Measurements from ENCODE around the gene CDX1. TPM values are rescaled to one million over a fixed set of nuclear protein-coding genes. Genes with fewer than 3 reads are reported as not detected.

Gene CDX1
- total RNA-seq, 1 donor from 2014 or later = not detected

DNA sequence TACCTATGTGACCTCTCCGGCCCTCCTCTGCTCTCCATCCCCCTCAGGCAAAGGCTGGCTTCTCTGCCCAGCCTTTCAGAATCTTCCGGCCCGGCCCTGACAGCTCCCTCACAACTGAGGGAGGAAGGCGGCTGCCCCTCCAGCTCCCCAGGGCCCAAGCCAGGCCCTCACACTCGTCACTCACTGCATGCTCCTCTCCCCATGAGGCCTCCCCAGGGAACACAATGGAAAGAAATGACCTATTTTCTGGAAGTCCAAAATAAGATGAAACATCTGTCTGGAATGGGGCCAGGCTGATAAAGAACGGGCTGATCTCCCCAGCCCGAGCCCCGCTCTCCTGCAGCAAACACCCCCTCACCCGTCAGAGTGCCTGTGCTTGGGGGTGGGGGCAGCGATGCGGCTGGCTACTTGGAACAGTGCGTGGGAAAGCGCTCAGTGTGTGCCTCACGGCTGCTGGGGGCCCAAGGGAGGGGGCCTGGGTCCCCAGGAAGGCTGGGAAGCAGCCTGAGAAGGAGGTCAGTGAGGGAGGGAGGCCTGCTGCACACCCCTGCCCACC lies 22.3 kb upstream of the CDX1 start:
- DNase-seq (ENCODE audit: low spot score) = no peak
- intact Hi-C loops (cut with micrococcal nuclease) = no loop called here
- H3K4me3 Mint-ChIP-seq = no peak overlapping the region
- no peak overlapping the region for H3K27ac Mint-ChIP-seq
- H3K27me3 Mint-ChIP-seq (ENCODE audit: insufficient read depth) = peaks cover 3% of the 10 kb centered on the region
- H3K9me3 Mint-ChIP-seq = no peaks in the 10 kb centered on the region
- no peaks in the 10 kb centered on the region for H3K36me3 Mint-ChIP-seq (ENCODE audit: low read depth)
- peaks cover 30% of the 10 kb centered on the region for H3K4me1 Mint-ChIP-seq (ENCODE audit: low read depth)

DNA sequence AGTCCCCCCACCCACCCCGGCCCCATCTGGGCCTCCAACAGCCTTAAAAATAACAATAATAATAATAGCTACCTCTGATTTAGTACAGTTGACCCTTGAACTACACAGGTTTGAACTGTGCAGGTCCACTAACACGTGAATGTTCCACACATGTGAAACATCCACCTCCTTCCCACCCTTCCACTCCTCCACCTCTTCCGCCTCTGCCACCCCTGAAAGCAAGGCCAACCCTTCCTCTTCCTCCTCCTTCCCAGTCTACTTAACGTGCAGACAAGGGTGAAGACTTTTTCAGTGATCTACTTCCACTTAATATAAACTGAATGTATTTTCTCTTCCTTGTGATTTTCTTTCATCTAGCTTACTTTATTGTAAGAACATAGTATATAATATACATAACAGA lies 21.7 kb upstream of the CDX1 start:
- Mint-ChIP-seq H3K36me3 (ENCODE audit: low read depth) (no peaks in the 10 kb centered on the region), H3K4me1 (ENCODE audit: low read depth) (peaks cover 35% of the 10 kb centered on the region)
- intact Hi-C loops (cut with micrococcal nuclease) = no loop called here

DNA sequence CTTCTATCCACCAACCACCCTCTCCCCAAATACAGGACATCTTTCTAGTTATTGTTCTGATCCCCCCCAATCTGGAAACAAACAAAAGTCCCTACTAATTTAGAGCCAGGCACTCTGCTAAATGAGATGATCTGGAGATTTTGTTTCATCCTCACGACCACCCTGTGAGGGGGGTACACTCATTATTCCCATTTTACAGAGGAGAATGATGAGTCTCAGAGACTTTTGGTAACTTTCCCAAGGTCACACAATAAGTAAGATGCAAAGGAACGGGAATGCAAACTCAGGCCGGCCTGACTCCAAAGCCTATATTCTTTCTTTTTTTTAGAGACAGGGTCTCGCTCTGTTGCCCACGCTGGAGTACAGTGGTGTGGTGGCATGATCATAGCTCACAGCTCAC lies 20.3 kb upstream of the CDX1 start:
- no peak for DNase-seq (ENCODE audit: low spot score)
- Mint-ChIP-seq H3K36me3 (ENCODE audit: low read depth) (no peaks in the 10 kb centered on the region), H3K4me3 (no peak overlapping the region), H3K9me3 (no peaks in the 10 kb centered on the region), H3K27ac (no peak overlapping the region), H3K4me1 (ENCODE audit: low read depth) (peaks cover 48% of the 10 kb centered on the region), H3K27me3 (ENCODE audit: insufficient read depth) (no peaks in the 10 kb centered on the region)
- intact Hi-C loops (cut with micrococcal nuclease) = no loop called here

More for the DNA sequence above, 21.7 kb upstream of the CDX1 start:
- no peak overlapping the region for H3K4me3 Mint-ChIP-seq
- no peak for DNase-seq (ENCODE audit: low spot score)
- H3K27ac Mint-ChIP-seq = peak overlapping the region; percentile 57
- no peaks in the 10 kb centered on the region for H3K9me3 Mint-ChIP-seq
- H3K27me3 Mint-ChIP-seq (ENCODE audit: insufficient read depth) = peaks cover 3% of the 10 kb centered on the region

DNA sequence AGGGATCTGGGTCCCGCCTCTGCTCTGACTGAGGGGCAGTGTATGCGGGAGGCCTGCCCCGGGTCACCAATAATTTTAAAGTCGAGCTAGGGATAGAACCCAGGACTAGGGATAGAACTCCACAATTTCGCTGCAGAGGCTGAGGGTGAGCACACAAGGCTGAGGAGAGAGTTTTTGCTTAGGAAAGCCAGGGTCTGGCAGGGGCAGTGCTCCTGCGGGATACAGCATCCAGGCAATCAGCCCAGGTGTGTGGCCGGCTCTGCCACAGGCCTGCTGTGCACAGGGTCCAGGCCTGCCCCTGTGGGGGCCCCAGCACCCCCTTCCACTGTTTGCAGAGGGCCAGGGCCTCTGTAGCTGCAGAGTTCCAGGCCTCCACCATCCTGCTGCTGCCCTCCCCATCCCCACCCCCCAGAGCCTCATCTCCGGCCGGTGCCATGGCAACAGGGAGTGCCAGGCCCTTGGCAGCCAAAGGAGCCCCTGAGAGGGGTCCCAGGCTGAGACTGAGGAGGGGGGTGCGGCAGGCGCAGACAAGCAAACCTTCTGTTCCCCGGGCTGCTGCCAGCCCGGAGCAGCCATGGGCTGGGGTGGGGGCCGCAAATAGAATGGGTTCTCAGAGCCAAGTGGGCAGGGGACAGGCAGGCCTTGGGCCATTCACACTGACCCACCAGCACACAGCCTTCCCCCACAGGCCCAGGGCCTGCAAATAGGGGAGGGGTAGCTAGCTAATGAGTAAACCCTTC lies 19.5 kb upstream of the CDX1 start:
- no peaks in the 10 kb centered on the region for H3K9me3 Mint-ChIP-seq
- H3K27ac Mint-ChIP-seq = no peak overlapping the region
- DNase-seq (ENCODE audit: low spot score) = no peak
- H3K27me3 Mint-ChIP-seq (ENCODE audit: insufficient read depth) = no peaks in the 10 kb centered on the region
- H3K4me1 Mint-ChIP-seq (ENCODE audit: low read depth) = peaks cover 48% of the 10 kb centered on the region
- intact Hi-C loops (cut with micrococcal nuclease) = no loop called here
- no peak overlapping the region for H3K4me3 Mint-ChIP-seq
- H3K36me3 Mint-ChIP-seq (ENCODE audit: low read depth) = no peaks in the 10 kb centered on the region

DNA sequence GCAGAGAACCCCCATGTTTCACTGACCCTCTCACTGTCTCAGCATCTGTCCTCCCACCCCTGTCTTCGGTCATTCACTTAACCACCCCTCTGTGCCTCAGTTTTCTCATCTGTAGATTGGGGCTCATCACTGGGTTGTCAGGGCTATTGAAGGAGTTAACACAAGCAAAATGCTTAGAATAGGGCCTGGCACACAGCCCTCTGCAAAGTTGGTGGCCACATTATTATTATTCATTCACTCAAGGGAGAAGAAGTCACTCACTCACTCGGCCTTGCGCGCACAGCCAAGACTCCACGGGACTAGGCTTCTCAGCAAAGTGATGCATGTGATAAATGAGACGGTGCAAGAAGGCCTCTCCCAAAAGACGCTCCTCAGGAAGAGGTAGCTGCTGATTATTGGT lies 18.9 kb upstream of the CDX1 start:
- H3K4me1 Mint-ChIP-seq (ENCODE audit: low read depth) = peaks cover 48% of the 10 kb centered on the region
- no peak overlapping the region for H3K27ac Mint-ChIP-seq
- DNase-seq (ENCODE audit: low spot score) = no peak
- no peaks in the 10 kb centered on the region for H3K36me3 Mint-ChIP-seq (ENCODE audit: low read depth)
- intact Hi-C loops (cut with micrococcal nuclease) = no loop called here
- H3K4me3 Mint-ChIP-seq = no peak overlapping the region
- no peaks in the 10 kb centered on the region for H3K27me3 Mint-ChIP-seq (ENCODE audit: insufficient read depth)
- no peaks in the 10 kb centered on the region for H3K9me3 Mint-ChIP-seq

DNA sequence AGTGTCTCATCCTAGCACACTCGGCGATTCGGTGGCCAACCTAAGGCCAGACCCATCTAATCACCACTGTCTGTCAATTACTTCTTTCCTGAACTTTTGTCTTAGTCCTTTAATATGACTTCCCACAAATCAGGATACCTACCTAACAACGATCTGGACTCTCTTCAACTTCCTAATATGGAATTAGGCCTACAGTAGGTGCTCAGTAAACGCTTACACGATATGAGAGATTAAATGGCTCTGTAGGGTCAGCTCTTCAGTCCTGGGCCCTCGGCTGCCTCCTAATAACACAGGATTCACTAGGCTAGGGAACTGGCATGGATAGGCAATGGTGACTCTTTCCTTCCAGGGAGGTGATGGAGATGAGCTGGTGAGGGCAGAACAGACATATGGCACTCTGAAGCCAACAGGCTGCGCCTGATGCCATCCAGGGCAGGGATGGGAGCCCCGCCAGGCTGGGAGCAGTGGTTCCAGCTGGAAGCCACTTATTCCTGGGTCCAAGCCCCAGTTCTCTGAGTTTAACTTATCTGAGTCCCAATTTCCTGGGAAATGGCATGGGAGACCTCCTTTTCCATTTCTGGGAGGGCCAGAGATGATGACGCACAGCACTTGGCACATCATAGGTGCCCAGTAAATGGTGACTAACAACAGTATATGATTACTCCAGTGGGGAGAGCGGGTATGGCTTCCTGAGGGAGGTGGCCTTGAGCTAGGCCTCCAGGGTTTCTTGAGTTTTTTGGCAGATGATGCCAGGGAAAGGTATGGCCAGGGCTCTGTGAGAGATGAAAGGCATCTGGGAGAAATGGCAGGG lies 18.3 kb upstream of the CDX1 start:
- H3K27ac Mint-ChIP-seq = no peak overlapping the region
- intact Hi-C loops (cut with micrococcal nuclease) = no loop called here
- H3K4me1 Mint-ChIP-seq (ENCODE audit: low read depth) = peaks cover 42% of the 10 kb centered on the region
- H3K27me3 Mint-ChIP-seq (ENCODE audit: insufficient read depth) = no peaks in the 10 kb centered on the region
- H3K9me3 Mint-ChIP-seq = no peaks in the 10 kb centered on the region
- DNase-seq (ENCODE audit: low spot score) = no peak
- no peak overlapping the region for H3K4me3 Mint-ChIP-seq
- no peaks in the 10 kb centered on the region for H3K36me3 Mint-ChIP-seq (ENCODE audit: low read depth)

DNA sequence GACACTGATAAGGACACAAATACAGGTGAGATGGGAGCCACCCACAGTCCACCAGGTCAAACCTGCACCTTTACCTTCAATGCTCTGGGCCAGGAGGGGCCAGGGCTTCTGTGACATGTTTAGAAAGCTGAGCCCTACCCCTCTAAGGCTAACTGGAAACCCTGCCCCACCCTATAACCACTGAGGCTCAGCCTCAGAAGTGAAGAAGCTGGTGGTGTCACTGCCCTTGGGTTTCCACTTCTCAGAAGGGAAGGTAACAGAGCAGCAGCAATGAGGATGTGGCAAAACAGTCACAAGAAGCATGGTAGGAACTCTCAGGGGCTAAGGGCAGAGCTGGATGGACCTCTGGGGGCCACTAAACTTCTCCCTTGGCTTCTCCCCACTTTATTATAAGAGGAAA lies 17.0 kb upstream of the CDX1 start:
- Mint-ChIP-seq H3K36me3 (ENCODE audit: low read depth) (no peaks in the 10 kb centered on the region), H3K27ac (peak overlapping the region; percentile 82), H3K9me3 (no peaks in the 10 kb centered on the region), H3K4me1 (ENCODE audit: low read depth) (peaks cover 51% of the 10 kb centered on the region), H3K27me3 (ENCODE audit: insufficient read depth) (no peaks in the 10 kb centered on the region), H3K4me3 (peak overlapping the region; percentile 8)
- DNase-seq (ENCODE audit: low spot score) = peak; percentile 26
- intact Hi-C loops (cut with micrococcal nuclease) = no loop called here

DNA sequence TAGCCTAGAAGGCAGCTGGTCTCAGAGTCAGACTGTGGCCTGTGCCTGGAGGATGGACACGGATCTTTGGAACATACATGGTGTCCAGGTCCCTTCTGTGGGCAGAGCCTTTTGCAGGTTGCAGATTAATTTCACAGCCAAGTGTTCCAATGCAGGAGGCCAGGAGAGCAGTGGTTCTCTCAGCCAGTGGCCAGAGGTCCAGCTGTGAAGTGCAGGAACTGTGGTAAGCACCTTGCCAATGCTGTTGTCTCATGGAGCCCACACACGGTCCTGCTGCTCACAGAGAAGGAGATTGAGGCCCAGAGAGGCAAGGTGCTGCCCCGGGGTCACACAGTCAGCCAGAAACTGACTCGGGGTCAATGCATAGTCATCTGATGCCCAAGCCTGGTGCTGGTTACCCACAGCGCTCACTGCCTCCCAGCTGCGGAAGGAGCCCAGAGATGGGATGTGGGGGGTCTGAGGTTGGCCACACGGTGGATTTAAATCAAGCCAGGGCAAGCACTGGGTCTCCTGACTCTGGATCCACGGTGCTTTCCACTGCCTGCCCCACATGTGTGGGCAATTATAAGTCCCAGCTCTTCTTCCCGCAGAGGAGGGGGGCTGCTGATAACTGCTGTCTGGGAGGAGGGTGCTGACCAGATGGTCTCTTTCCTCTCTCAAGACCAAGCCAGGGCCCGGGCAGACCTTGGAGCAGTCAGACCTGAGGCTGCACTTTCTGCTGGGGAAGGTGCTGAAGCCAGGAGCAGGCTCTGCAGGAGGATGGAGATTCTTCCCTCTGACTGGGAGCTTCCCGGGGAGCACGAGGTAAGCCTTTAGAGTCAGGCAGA lies 13.7 kb upstream of the CDX1 start:
- DNase-seq (ENCODE audit: low spot score) = no peak
- intact Hi-C loops (cut with micrococcal nuclease) = no loop called here
- no peak overlapping the region for H3K4me3 Mint-ChIP-seq
- H3K9me3 Mint-ChIP-seq = no peaks in the 10 kb centered on the region
- peaks cover 52% of the 10 kb centered on the region for H3K4me1 Mint-ChIP-seq (ENCODE audit: low read depth)
- H3K27me3 Mint-ChIP-seq (ENCODE audit: insufficient read depth) = peaks cover 16% of the 10 kb centered on the region
- no peaks in the 10 kb centered on the region for H3K36me3 Mint-ChIP-seq (ENCODE audit: low read depth)
- no peak overlapping the region for H3K27ac Mint-ChIP-seq

DNA sequence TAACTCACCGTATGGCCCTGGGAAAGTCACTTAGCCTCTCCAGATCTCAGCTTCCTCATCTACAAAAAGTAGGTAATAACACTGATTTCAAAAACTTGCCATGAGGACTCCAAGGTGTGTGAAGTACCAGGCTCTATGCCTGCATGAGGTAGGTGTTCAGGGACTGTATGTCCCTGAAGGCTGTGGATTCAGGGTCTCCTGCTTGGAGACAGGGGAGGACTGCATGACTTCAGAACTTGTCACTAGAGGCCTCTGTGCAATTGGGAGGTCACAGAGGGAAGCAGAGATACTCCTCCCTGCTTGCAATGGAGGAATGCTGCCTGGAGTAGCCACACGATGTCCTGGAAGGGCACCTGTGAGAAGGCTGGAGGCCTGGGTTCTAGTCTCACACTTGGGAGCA lies 13.1 kb upstream of the CDX1 start:
- no peaks in the 10 kb centered on the region for H3K9me3 Mint-ChIP-seq
- DNase-seq (ENCODE audit: low spot score) = no peak
- H3K27ac Mint-ChIP-seq = no peak overlapping the region
- peaks cover 48% of the 10 kb centered on the region for H3K4me1 Mint-ChIP-seq (ENCODE audit: low read depth)
- no peak overlapping the region for H3K4me3 Mint-ChIP-seq
- no peaks in the 10 kb centered on the region for H3K36me3 Mint-ChIP-seq (ENCODE audit: low read depth)
- H3K27me3 Mint-ChIP-seq (ENCODE audit: insufficient read depth) = peaks cover 16% of the 10 kb centered on the region
- intact Hi-C loops (cut with micrococcal nuclease) = no loop called here

DNA sequence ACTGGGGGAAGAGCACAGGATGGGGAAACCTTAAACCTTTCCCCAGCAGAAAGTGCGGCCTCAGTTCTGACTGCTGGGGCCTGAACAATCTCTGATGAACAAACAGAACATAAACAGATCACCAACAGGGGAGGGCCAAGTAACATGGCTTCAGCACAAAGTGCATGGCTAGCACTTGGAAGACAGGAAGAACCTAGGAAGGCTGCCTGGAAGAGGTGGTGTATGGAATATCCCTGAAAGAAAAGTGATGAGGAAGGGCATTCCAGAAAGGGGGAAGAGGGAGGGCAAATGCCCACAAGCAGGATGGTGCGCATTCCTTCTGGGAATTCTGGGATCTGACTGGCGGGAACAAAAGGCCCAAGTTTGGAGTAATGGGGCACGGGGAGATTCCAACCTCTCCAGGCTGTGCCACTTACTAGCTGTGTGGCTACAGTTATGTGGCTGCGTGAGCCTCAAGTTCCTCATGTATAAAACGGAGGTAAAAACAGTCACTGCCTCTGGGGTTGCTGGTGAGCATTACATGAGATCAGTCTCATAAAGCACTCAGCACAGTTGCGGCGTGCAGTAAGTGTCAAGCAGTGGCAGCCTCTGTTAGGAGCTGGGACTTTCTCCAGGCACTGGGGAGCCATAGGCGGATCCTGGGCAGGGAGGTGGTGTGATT lies 12.5 kb upstream of the CDX1 start:
- Mint-ChIP-seq H3K4me1 (ENCODE audit: low read depth) (peaks cover 42% of the 10 kb centered on the region), H3K4me3 (peak overlapping the region; percentile 77)

DNA sequence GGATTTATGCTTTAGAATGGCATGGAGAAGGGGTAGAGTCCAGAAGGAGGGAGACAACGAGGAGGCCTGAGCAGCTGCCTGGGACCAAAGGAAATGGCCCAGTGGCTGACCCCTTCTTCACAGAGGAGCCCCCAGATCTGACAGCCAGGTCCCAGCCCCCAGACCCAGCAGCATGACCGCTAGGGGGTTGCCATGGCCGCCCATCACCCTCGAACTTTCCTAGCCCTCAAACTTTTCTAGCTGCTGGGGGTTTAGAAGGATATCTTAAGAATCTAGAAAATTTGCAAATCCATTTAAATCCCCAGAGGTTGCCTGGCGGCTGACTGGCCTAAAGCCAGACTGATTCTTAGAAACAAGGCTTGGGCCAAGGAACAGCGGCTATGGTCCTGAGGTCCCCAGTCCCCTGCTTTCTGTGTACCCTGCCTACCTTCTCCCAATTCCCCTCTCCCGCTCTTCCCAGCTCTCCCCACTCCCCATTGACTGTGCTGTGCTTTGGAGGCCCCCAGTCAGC lies 11.9 kb upstream of the CDX1 start:
- H3K4me3 Mint-ChIP-seq = peak overlapping the region; percentile 77
- H3K27ac Mint-ChIP-seq = no peak overlapping the region

More for the DNA sequence above, 12.5 kb upstream of the CDX1 start:
- DNase-seq (ENCODE audit: low spot score) = no peak
- intact Hi-C loops (cut with micrococcal nuclease) = no loop called here
- Mint-ChIP-seq H3K27ac (no peak overlapping the region), H3K9me3 (no peaks in the 10 kb centered on the region), H3K27me3 (ENCODE audit: insufficient read depth) (peaks cover 16% of the 10 kb centered on the region), H3K36me3 (ENCODE audit: low read depth) (no peaks in the 10 kb centered on the region)

More for the DNA sequence above, 11.9 kb upstream of the CDX1 start:
- peaks cover 36% of the 10 kb centered on the region for H3K4me1 Mint-ChIP-seq (ENCODE audit: low read depth)
- H3K9me3 Mint-ChIP-seq = no peaks in the 10 kb centered on the region
- no peak for DNase-seq (ENCODE audit: low spot score)
- H3K36me3 Mint-ChIP-seq (ENCODE audit: low read depth) = no peaks in the 10 kb centered on the region
- H3K27me3 Mint-ChIP-seq (ENCODE audit: insufficient read depth) = peaks cover 16% of the 10 kb centered on the region
- intact Hi-C loops (cut with micrococcal nuclease) = no loop called here
